KBM-7 (cell line): ENCODE data around the gene RPN1.
"Not testable (repeated sequence)": the region's sequence is repeated elsewhere in the genome, so short reads cannot be mapped to it uniquely, and the experiment has no call there.

ENCODE experiments used
- DNase-seq: peaks from one replicate; pipeline ENCODE4 v3.0.0-alpha.2; 2015
- in situ Hi-C: fragments of 300-500 bp; cut with MboI; formaldehyde crosslinking; loops from 2 replicates; pipeline ENCODE4 v1.14.3; 2020; ENCODE audit warnings: low sequenced_read_pairs, low pct_unique_long_range_greater_than_20kb, mixed read lengths

RPN1 gene

GRCh38 chr3:128587391-128587790 lies 63.2 kb downstream of the RPN1 start:
- in situ Hi-C loops, result no loop called here
- DNase-seq, result no peak

- DNase-seq, in situ Hi-C loops: not testable (repeated sequence)
These were observed 63.7 kb downstream of the RPN1 start for GRCh38 chr3:128586932-128587331.

GRCh38 chr3:128586391-128586790 lies 64.2 kb downstream of the RPN1 start:
- in situ Hi-C loops, result not testable (repeated sequence)

GRCh38 chr3:128585974-128586373 lies 64.6 kb downstream of the RPN1 start:
- DNase-seq, result no peak
- in situ Hi-C loops, result no loop called here

More at GRCh38 chr3:128586391-128586790, 64.2 kb downstream of the RPN1 start:
- DNase-seq, result not testable (repeated sequence)

- in situ Hi-C loops, result no loop called here
- peak; percentile 77 for DNase-seq
These were observed 65.4 kb downstream of the RPN1 start for GRCh38 chr3:128585189-128585588.

GRCh38 chr3:128584412-128585020 lies 66.1 kb downstream of the RPN1 start:
- in situ Hi-C loops, result no loop called here
- DNase-seq, result peak; percentile 85

- in situ Hi-C loops, result no loop called here
These were observed 69.1 kb downstream of the RPN1 start for GRCh38 chr3:128581566-128581965.

GRCh38 chr3:128579927-128580326 lies 70.7 kb downstream of the RPN1 start:
- in situ Hi-C loops, result loop anchor here (10.0 kb wide), 1 partner anchor 145 kb away; no protein-coding TSS in a partner anchor
- no peak for DNase-seq

More at GRCh38 chr3:128581566-128581965, 69.1 kb downstream of the RPN1 start:
- no peak for DNase-seq

- in situ Hi-C loops, result loop anchor here (10.0 kb wide), 1 partner anchor 144 kb away; no protein-coding TSS in a partner anchor
- DNase-seq, result no peak
These were observed 72.3 kb downstream of the RPN1 start for GRCh38 chr3:128578346-128578745.

GRCh38 chr3:128577711-128578110 lies 72.9 kb downstream of the RPN1 start:
- in situ Hi-C loops, result loop anchor here (10.0 kb wide), 1 partner anchor 143 kb away; no protein-coding TSS in a partner anchor
- DNase-seq, result no peak

GRCh38 chr3:128576290-128576689 lies 74.3 kb downstream of the RPN1 start:
- in situ Hi-C loops, result loop anchor here (10.0 kb wide), 1 partner anchor 141 kb away; no protein-coding TSS in a partner anchor
- DNase-seq, result no peak

- in situ Hi-C loops, result loop anchor here (10.0 kb wide), 1 partner anchor 141 kb away; no protein-coding TSS in a partner anchor
- DNase-seq, result no peak
These were observed 74.8 kb downstream of the RPN1 start for GRCh38 chr3:128575777-128576176.

- no peak for DNase-seq
- in situ Hi-C loops, result loop anchor here (10.0 kb wide), 1 partner anchor 139 kb away; no protein-coding TSS in a partner anchor
These were observed 76.9 kb downstream of the RPN1 start for GRCh38 chr3:128573707-128574162.

- in situ Hi-C loops, result loop anchor here (10.0 kb wide), 1 partner anchor 138 kb away; no protein-coding TSS in a partner anchor
- no peak for DNase-seq
These were observed 77.5 kb downstream of the RPN1 start for GRCh38 chr3:128573160-128573559.

GRCh38 chr3:128572644-128573105 lies 77.9 kb downstream of the RPN1 start:
- no peak for DNase-seq
- in situ Hi-C loops, result loop anchor here (10.0 kb wide), 1 partner anchor 138 kb away; no protein-coding TSS in a partner anchor

- in situ Hi-C loops, result loop anchor here (10.0 kb wide), 1 partner anchor 137 kb away; no protein-coding TSS in a partner anchor
These were observed 78.6 kb downstream of the RPN1 start for GRCh38 chr3:128572013-128572412.

More at GRCh38 chr3:128572013-128572412, 78.6 kb downstream of the RPN1 start:
- no peak for DNase-seq
